ENCODE data around the gene CADPS.
A peak's percentile ranks its signal among the peaks of the same experiment; 100 is the strongest.

CADPS gene

DNA sequence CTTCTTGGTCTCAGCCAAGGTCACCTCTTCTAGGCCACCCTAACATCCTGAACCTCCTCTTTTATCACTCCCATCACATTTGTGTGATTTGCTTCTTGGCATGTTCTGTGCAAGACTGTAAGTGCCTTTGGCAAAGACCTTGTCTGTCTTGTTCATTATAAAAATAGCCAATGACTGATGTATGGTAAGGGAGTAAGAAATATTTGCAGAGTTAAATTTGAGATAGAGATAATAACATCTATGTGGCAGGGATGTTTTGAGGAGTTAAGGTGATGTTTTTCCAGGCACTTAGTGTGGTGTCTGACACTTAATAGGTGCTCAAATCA lies 202.3 kb downstream of the CADPS start:
- H3K36me3 Mint-ChIP-seq (ENCODE audit: low read depth): no peaks in the 10 kb centered on the region
- TF ChIP-seq, protein P1, sequence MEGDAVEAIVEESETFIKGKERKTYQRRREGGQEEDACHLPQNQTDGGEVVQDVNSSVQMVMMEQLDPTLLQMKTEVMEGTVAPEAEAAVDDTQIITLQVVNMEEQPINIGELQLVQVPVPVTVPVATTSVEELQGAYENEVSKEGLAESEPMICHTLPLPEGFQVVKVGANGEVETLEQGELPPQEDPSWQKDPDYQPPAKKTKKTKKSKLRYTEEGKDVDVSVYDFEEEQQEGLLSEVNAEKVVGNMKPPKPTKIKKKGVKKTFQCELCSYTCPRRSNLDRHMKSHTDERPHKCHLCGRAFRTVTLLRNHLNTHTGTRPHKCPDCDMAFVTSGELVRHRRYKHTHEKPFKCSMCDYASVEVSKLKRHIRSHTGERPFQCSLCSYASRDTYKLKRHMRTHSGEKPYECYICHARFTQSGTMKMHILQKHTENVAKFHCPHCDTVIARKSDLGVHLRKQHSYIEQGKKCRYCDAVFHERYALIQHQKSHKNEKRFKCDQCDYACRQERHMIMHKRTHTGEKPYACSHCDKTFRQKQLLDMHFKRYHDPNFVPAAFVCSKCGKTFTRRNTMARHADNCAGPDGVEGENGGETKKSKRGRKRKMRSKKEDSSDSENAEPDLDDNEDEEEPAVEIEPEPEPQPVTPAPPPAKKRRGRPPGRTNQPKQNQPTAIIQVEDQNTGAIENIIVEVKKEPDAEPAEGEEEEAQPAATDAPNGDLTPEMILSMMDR (IDR thresholded peaks at IDR 0.05): no peak
- H3K4me3 Mint-ChIP-seq: no peak overlapping the region
- peaks cover 4% of the 10 kb centered on the region for H3K4me1 Mint-ChIP-seq
- H3K9me3 Mint-ChIP-seq: no peaks in the 10 kb centered on the region
- H3K27ac Mint-ChIP-seq: no peak overlapping the region
- peaks cover 18% of the 10 kb centered on the region for H3K27me3 Mint-ChIP-seq (ENCODE audit: low read depth, poor library complexity)
- no peak for DNase-seq

DNA sequence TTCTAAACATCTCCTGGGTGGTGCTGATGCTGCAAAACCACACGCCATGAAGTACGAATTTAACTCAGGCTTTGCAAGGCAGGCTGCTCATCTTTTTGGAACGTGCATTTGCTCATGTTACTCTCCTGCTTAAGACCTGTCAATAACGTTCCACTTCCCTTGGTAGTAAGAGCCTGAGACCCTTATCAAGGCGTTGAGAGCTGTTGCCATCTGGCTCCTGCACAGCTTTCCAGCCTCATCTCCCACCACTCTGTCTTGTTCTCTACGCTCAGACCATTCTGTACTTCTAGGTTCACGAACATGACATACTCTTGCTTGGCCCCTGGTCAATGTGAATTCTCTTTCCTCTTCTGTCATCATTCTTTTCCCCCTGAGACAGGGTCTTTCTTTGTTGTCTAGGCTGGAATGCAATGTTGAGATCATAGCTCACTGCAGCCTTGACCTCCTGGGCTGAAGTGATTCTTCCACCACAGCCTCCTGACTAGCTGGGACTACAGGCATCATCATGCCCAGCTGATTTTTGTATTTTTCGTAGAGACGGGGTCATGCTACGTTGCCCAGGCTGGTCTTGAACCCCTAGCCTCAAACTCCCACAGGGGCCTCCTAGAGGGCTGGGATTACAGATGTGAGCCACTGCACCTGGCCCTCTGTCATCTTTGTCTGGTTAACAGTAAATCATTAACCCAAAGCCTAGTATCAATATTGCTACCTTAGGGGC lies 202.8 kb downstream of the CADPS start:
- no peak for DNase-seq
- no peak overlapping the region for H3K4me3 Mint-ChIP-seq
- TF ChIP-seq, protein P1 (IDR thresholded peaks at IDR 0.05): no peak
- H3K27ac Mint-ChIP-seq: no peak overlapping the region
- no peaks in the 10 kb centered on the region for H3K36me3 Mint-ChIP-seq (ENCODE audit: low read depth)
- H3K4me1 Mint-ChIP-seq: peaks cover 4% of the 10 kb centered on the region
- H3K27me3 Mint-ChIP-seq (ENCODE audit: low read depth, poor library complexity): peaks cover 18% of the 10 kb centered on the region
- no peaks in the 10 kb centered on the region for H3K9me3 Mint-ChIP-seq

GRCh38 chr3:62670351-62670750 lies 204.9 kb downstream of the CADPS start:
- Mint-ChIP-seq H3K9me3 (no peaks in the 10 kb centered on the region), H3K4me1 (peaks cover 9% of the 10 kb centered on the region), H3K27me3 (ENCODE audit: low read depth, poor library complexity) (peaks cover 22% of the 10 kb centered on the region), H3K4me3 (no peak overlapping the region), H3K27ac (no peak overlapping the region), H3K36me3 (ENCODE audit: low read depth) (no peaks in the 10 kb centered on the region)
- no peak for DNase-seq
- TF ChIP-seq, protein P1 (IDR thresholded peaks at IDR 0.05): no peak

GRCh38 chr3:62669161-62669560 lies 206.1 kb downstream of the CADPS start:
- Mint-ChIP-seq H3K27me3 (ENCODE audit: low read depth, poor library complexity) (peaks cover 23% of the 10 kb centered on the region), H3K4me3 (no peak overlapping the region), H3K36me3 (ENCODE audit: low read depth) (no peaks in the 10 kb centered on the region), H3K27ac (peak overlapping the region; percentile 64), H3K9me3 (no peaks in the 10 kb centered on the region), H3K4me1 (peaks cover 9% of the 10 kb centered on the region)
- DNase-seq: no peak
- TF ChIP-seq, protein P1 (IDR thresholded peaks at IDR 0.05): no peak

DNA sequence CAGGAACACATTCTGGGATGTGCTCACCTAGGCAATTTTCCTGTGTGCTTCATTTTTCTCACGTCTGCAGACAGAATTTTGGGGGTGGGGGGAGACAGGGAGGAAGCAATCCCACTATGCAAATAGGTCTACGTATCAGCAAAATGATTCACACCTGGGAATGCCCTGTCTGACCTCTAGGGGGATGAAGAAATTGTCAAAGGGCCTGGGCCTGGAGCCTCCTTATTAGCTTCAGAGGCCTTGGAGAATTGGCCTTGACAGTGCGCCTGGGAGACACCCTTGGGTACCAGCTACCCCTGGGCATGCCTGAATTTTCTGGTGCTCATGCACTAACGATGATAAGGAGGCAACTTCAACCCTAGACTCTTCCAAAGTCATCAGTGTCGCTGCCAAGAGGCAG lies 207.5 kb downstream of the CADPS start:
- TF ChIP-seq, protein P1 (IDR thresholded peaks at IDR 0.05): peak; percentile 32
- Mint-ChIP-seq H3K27me3 (ENCODE audit: low read depth, poor library complexity) (peaks cover 27% of the 10 kb centered on the region), H3K4me3 (no peak overlapping the region), H3K36me3 (ENCODE audit: low read depth) (no peaks in the 10 kb centered on the region), H3K9me3 (no peaks in the 10 kb centered on the region), H3K4me1 (peaks cover 9% of the 10 kb centered on the region), H3K27ac (no peak overlapping the region)
- peak; percentile 9 for DNase-seq
